ENCODE measurements around the gene CRADD. TPM values are rescaled to one million over a fixed set of nuclear protein-coding genes. Genes with fewer than 3 reads are reported as not detected.
"Not testable (repeated sequence)": the region's sequence is repeated elsewhere in the genome, so short reads cannot be mapped to it uniquely, and the experiment has no call there.

CRADD gene
- total RNA-seq, 2 donors from 2014 or later: 27.2 to 75.2 TPM

DNA sequence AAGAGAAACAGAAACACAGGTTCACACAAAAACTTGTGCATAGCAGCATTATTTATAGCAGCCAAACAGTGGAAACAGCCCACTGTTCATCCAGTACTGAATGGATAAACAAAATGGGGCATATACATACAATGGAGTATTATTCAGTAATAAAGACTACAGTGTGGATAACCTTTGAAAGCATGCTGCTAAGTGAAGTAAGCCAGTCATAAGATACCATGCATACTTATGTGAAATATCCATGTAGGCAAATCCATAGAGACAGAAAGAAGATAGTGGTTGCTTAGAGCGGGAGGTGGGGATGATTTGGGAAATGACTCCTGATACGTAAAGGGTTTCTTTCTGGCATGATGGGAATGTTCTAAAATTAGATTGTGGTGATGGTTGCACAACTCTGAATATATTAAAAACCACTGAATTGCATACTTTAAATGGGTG, 99.4 kb downstream of the CRADD start:
- Histone ChIP-seq H3K27ac (no peak overlapping the region), H3K4me3 (no peak overlapping the region), H3K27me3 (no peaks in the 10 kb centered on the region), H3K36me3 (replicated peaks in 1 of 2; ENCODE audit: insufficient read depth in 1 of 2, low read depth in 2 of 2) (no peaks in the 10 kb centered on the region), H3K4me1 (peaks cover 12% of the 10 kb centered on the region), H3K9me3 (no peaks in the 10 kb centered on the region)
- no peak for ATAC-seq
- intact Hi-C loops (cut with DNase I): no loop called here
- 81 to 83% methylated on average over 2 of the region's 2 CpGs for WGBS, 2 donors
- no peak for DNase-seq
- TF ChIP-seq POLR2A (IDR thresholded peaks at IDR 0.05): no peak
- TF ChIP-seq, protein P1, sequence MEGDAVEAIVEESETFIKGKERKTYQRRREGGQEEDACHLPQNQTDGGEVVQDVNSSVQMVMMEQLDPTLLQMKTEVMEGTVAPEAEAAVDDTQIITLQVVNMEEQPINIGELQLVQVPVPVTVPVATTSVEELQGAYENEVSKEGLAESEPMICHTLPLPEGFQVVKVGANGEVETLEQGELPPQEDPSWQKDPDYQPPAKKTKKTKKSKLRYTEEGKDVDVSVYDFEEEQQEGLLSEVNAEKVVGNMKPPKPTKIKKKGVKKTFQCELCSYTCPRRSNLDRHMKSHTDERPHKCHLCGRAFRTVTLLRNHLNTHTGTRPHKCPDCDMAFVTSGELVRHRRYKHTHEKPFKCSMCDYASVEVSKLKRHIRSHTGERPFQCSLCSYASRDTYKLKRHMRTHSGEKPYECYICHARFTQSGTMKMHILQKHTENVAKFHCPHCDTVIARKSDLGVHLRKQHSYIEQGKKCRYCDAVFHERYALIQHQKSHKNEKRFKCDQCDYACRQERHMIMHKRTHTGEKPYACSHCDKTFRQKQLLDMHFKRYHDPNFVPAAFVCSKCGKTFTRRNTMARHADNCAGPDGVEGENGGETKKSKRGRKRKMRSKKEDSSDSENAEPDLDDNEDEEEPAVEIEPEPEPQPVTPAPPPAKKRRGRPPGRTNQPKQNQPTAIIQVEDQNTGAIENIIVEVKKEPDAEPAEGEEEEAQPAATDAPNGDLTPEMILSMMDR (IDR thresholded peaks at IDR 0.05): no peak

DNA sequence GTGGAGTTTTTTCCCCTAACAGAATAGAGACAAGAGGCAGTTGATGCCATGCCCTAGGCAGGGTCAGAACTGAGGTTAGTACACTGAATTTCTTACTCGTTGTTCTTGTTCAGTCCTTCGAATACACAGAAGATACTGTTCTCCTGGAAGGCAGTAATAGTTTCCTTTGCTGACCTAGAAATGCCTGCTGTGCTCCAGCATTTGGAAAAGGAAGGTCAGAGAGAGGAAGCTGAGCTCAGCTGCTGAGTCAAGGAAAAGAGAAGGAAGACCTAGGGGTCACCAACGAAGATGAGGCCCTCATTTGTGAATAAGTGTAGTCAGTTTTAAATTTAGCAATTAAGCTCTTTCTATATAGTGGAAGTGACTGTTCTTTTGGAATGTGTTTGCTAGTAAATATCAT, 100.1 kb downstream of the CRADD start:
- Histone ChIP-seq H3K4me1 (peaks cover 12% of the 10 kb centered on the region), H3K27ac (peak overlapping the region in 2 of 4 donors; percentile 15 to 54), H3K4me3 (no peak overlapping the region), H3K36me3 (replicated peaks in 1 of 2; ENCODE audit: insufficient read depth in 1 of 2, low read depth in 2 of 2) (no peaks in the 10 kb centered on the region), H3K27me3 (no peaks in the 10 kb centered on the region), H3K9me3 (no peaks in the 10 kb centered on the region)
- WGBS, 2 donors: 61 to 62% methylated on average over 3 of the region's 3 CpGs
- intact Hi-C loops (cut with DNase I): no loop called here
- ATAC-seq (peak; percentile 47), DNase-seq (peak in 1 of 4 donors; percentile 45)
- TF ChIP-seq POLR2A (IDR thresholded peaks at IDR 0.05): no peak
- TF ChIP-seq, protein P1 (IDR thresholded peaks at IDR 0.05): no peak

GRCh38 chr12:93778306-93778705, 101.1 kb downstream of the CRADD start:
- TF ChIP-seq POLR2A (IDR thresholded peaks at IDR 0.05): no peak
- TF ChIP-seq, protein P1 (IDR thresholded peaks at IDR 0.05): no peak
- Histone ChIP-seq H3K4me1 (peaks cover 12% of the 10 kb centered on the region), H3K27ac (peak overlapping the region in 3 of 4 donors; percentile 15 to 54 (median 30)), H3K4me3 (no peak overlapping the region), H3K9me3 (no peaks in the 10 kb centered on the region), H3K27me3 (no peaks in the 10 kb centered on the region), H3K36me3 (replicated peaks in 1 of 2; ENCODE audit: insufficient read depth in 1 of 2, low read depth in 2 of 2) (no peaks in the 10 kb centered on the region)
- DNase-seq (peak; percentile 22 to 51 (median 42)), ATAC-seq (peak; percentile 77)
- 19 to 22% methylated on average over 5 of the region's 5 CpGs for WGBS, 2 donors
- intact Hi-C loops (cut with DNase I): no loop called here

DNA sequence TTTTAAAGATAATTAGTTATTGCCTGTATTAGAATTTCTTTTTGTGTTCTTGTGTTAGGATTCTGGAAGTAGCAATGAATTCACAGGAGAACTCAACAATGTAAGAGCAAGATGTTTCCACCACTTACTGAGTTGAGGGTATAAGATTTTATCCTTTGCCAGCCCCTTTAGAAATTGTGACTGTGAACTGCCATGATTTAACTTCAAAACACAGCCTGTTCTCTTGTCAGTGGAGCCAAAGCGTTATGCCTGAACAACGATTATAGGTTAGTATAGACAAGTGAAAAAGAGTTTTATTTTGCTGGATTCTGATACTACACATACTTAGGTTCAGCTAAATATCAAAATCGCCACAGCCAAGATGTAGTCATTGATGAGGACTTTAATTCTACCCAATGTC, 101.6 kb downstream of the CRADD start:
- H3K4me1 ChIP-seq: peaks cover 14% of the 10 kb centered on the region
- no peaks in the 10 kb centered on the region for H3K36me3 ChIP-seq (replicated peaks in 1 of 2; ENCODE audit: insufficient read depth in 1 of 2, low read depth in 2 of 2)
- intact Hi-C loops (cut with DNase I): no loop called here
- DNase-seq (no peak), ATAC-seq (no peak)
- WGBS, 2 donors: 82 to 84% methylated on average over 3 of the region's 3 CpGs
- H3K9me3 ChIP-seq: no peaks in the 10 kb centered on the region
- H3K27ac ChIP-seq: peak overlapping the region in 3 of 4 donors; percentile 3 to 54 (median 23)
- H3K27me3 ChIP-seq: no peaks in the 10 kb centered on the region
- H3K4me3 ChIP-seq: no peak overlapping the region
- TF ChIP-seq, protein P1 (IDR thresholded peaks at IDR 0.05): no peak
- no peak for TF ChIP-seq POLR2A (IDR thresholded peaks at IDR 0.05)

- peaks cover 28% of the 10 kb centered on the region for H3K4me1 ChIP-seq
- 79 to 82% methylated on average over 8 of the region's 8 CpGs for WGBS, 2 donors
- H3K9me3 ChIP-seq: no peaks in the 10 kb centered on the region
- H3K27ac ChIP-seq: no peak overlapping the region
- ATAC-seq (no peak), DNase-seq (no peak)
- H3K4me3 ChIP-seq: no peak overlapping the region
- intact Hi-C loops (cut with DNase I): no loop called here
- no peaks in the 10 kb centered on the region for H3K36me3 ChIP-seq (replicated peaks in 1 of 2; ENCODE audit: insufficient read depth in 1 of 2, low read depth in 2 of 2)
- H3K27me3 ChIP-seq: no peaks in the 10 kb centered on the region
- TF ChIP-seq, protein P1 (IDR thresholded peaks at IDR 0.05): no peak
- no peak for TF ChIP-seq POLR2A (IDR thresholded peaks at IDR 0.05)
These were observed 103.0 kb downstream of the CRADD start for GRCh38 chr12:93780101-93780641.

- H3K4me3 ChIP-seq; intact Hi-C loops (cut with DNase I); ATAC-seq: not testable (repeated sequence)
These were observed 103.7 kb downstream of the CRADD start for GRCh38 chr12:93780886-93781285.

GRCh38 chr12:93781961-93782360, 104.8 kb downstream of the CRADD start:
- not testable (repeated sequence) for ATAC-seq, H3K27me3 ChIP-seq
- H3K4me1 ChIP-seq: peaks cover 36% of the 10 kb centered on the region

More at GRCh38 chr12:93780886-93781285, 103.7 kb downstream of the CRADD start:
- not testable (repeated sequence) for H3K9me3 ChIP-seq; DNase-seq; H3K27me3 ChIP-seq; H3K27ac ChIP-seq; H3K36me3 ChIP-seq (replicated peaks in 1 of 2; ENCODE audit: insufficient read depth in 1 of 2, low read depth in 2 of 2)
- WGBS, 2 donors: 91 to 99% methylated on average over 4 of the region's 4 CpGs
- peaks cover 35% of the 10 kb centered on the region for H3K4me1 ChIP-seq

More at GRCh38 chr12:93781961-93782360, 104.8 kb downstream of the CRADD start:
- intact Hi-C loops (cut with DNase I); H3K36me3 ChIP-seq (replicated peaks in 1 of 2; ENCODE audit: insufficient read depth in 1 of 2, low read depth in 2 of 2); DNase-seq; H3K9me3 ChIP-seq; H3K27ac ChIP-seq; H3K4me3 ChIP-seq: not testable (repeated sequence)
- 88% methylated on average over 2 to 4 of the region's 4 CpGs for WGBS, 2 donors

Data from body of pancreas (tissue), 4 donors.